Ovary (tissue), 3 donors: ENCODE data around the gene HECA.

Experiments
- EP300 ChIP-seq: sonication (generic); formaldehyde crosslinking; IDR thresholded peaks from one replicate; pipeline ENCODE4 v1.6.1; 2017; ENCODE audit warnings: antibody characterized with exemption
- POLR2A ChIP-seq: fragments of 450-650 bp; IDR thresholded peaks from one replicate; pipeline ENCODE4 v1.6.1; 2017; ENCODE audit warnings: antibody characterized with exemption, mild to moderate bottlenecking, moderate library complexity
- TF ChIP-seq, protein P1 (sequence below), 3 donors: fragments of 450-650 bp in 2 of 3; fragments of 200-600 bp in 1 of 3; IDR thresholded peaks; one replicate each; pipeline versions ENCODE4 v1.5.1 to v1.8.0; 2016 to 2022; ENCODE audit warnings: antibody characterized with exemption in 3 of 3, mild to moderate bottlenecking in 1 of 3
- donor health status: DM: no; HTN: no; CAD: no.

DNA sequence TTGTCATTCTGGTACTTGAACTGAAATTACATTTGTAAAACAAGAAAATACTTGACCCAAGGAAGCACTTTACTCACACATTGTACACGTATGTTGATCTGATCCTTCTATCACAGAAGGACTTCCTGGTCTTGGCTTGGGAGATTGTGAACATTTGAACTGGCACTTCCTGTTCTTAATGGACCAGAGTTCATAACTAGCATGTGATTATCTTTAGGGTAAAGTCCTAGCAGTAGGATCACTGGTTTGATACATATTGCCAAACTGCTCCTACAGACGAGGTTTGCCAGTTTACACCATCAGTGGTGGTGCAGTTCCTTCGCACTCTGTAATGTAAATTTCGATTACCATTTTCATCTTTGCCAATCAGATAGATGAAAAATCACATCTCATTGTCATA, 12.7 kb downstream of the HECA start:
- TF ChIP-seq, protein P1, sequence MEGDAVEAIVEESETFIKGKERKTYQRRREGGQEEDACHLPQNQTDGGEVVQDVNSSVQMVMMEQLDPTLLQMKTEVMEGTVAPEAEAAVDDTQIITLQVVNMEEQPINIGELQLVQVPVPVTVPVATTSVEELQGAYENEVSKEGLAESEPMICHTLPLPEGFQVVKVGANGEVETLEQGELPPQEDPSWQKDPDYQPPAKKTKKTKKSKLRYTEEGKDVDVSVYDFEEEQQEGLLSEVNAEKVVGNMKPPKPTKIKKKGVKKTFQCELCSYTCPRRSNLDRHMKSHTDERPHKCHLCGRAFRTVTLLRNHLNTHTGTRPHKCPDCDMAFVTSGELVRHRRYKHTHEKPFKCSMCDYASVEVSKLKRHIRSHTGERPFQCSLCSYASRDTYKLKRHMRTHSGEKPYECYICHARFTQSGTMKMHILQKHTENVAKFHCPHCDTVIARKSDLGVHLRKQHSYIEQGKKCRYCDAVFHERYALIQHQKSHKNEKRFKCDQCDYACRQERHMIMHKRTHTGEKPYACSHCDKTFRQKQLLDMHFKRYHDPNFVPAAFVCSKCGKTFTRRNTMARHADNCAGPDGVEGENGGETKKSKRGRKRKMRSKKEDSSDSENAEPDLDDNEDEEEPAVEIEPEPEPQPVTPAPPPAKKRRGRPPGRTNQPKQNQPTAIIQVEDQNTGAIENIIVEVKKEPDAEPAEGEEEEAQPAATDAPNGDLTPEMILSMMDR (IDR thresholded peaks at IDR 0.05), result no peak
- TF ChIP-seq EP300, result no peak
- TF ChIP-seq POLR2A, result no peak
